HCT116 (cell line): ENCODE data around the gene UBE4A. TPM values are rescaled to one million over a fixed set of nuclear protein-coding genes. Genes with fewer than 3 reads are reported as not detected.
A peak's percentile ranks its signal among the peaks of the same experiment; 100 is the strongest.

ENCODE experiments used
- ATAC-seq: fragments of 200-7000 bp; cut with Tn5 transposase; 2 replicates; pipeline ENCODE4 v1.9.1; 2020; ENCODE audit warnings: mild to moderate bottlenecking, moderate library complexity
- BruUV-seq: library from RNA; stranded (reverse); fragments of 400-500 nt; replicated peaks from 2 replicates; lab custom pipeline; 2021; lab: Mats Ljungman, UMichigan
- CTCF ChIA-PET: fragments of 300-600 bp; sonication (Branson Sonifier 250); formaldehyde crosslinking; loops from one replicate; lab custom pipeline; 2021; ENCODE audit warnings: antibody characterized with exemption; lab: Charles Lee
- POLR2A ChIA-PET: fragments of 300-600, 350-600 bp; sonication (Branson Sonifier 250); formaldehyde crosslinking; loops from one replicate; lab custom pipeline; 2021; ENCODE audit warnings: antibody characterized with exemption; lab: Charles Lee
- RAD21 ChIA-PET, 2 experiments: fragments of 300-600 bp; sonication (Branson Sonifier 250); formaldehyde crosslinking; loops; one replicate each; lab custom pipeline; 2023; ENCODE audit warnings: low total read pairs in 2 of 2; ENCODE audit not compliant: uncharacterized antibody in 2 of 2, unreplicated experiment in 2 of 2, low non-redundant PET in 1 of 2; lab: Charles Lee
- DNase-seq: peaks from one replicate; pipeline ENCODE4 v3.0.0-alpha.2; 2010; ENCODE audit warnings: low read depth, low spot score
- H2AFZ ChIP-seq: fragments of 200-600 bp; shearing (Covaris generic), sonication (generic); 2 replicates; pipeline ENCODE4 v1.6.1; 2017; ENCODE audit warnings: low read depth, mixed run types, mixed read lengths, antibody characterized with exemption, low read length; ENCODE audit not compliant: poor library complexity, severe bottlenecking
- H3K27ac ChIP-seq: 2 replicates; pipeline ENCODE4 v1.5.1; 2012; ENCODE audit warnings: low read depth, low read length
- H3K27me3 ChIP-seq: fragments of 200-600 bp; sonication (generic); 2 replicates; pipeline ENCODE4 v1.6.1; 2016; ENCODE audit warnings: mixed run types, low read length, mixed read lengths; ENCODE audit not compliant: insufficient read depth
- H3K36me3 ChIP-seq, 2 experiments: fragments of 200-500 bp in 1 of 2; fragments of 200-600 bp in 1 of 2; sonication (Bioruptor generic) in 1 of 2; sonication (generic) in 1 of 2; 2 replicates each; pipeline versions ENCODE4 v1.5.1 to v1.6.1; 2014 to 2016; ENCODE audit warnings: low read length in 2 of 2, inconsistent platforms in 1 of 2, mixed read lengths in 1 of 2, mixed run types in 1 of 2; ENCODE audit not compliant: insufficient read depth in 2 of 2, control insufficient read depth in 1 of 2
- H3K4me1 ChIP-seq, 2 experiments: fragments of 200-600 bp in 1 of 2; sonication (generic) in 1 of 2; 2 replicates each; pipeline versions ENCODE4 v1.5.1 to v1.6.1; 2012 to 2017; ENCODE audit warnings: low read length in 2 of 2, inconsistent platforms in 1 of 2, mild to moderate bottlenecking in 1 of 2, mixed read lengths in 1 of 2, mixed run types in 1 of 2, moderate library complexity in 1 of 2; ENCODE audit not compliant: insufficient read depth in 2 of 2, control insufficient read depth in 1 of 2
- H3K4me2 ChIP-seq: fragments of 200-600 bp; sonication (generic); 2 replicates; pipeline ENCODE4 v1.6.1; 2017; ENCODE audit warnings: mixed run types, low read length, mixed read lengths
- H3K4me3 ChIP-seq, 2 experiments: fragments of 200-600 bp in 1 of 2; sonication (generic) in 1 of 2; replicated peaks in 1 of 2; 2 replicates each; pipeline ENCODE4 v1.5.1; 2011 to 2016; ENCODE audit warnings: low read length in 2 of 2, control low read depth in 1 of 2, low read depth in 1 of 2, mild to moderate bottlenecking in 1 of 2, mixed read lengths in 1 of 2, mixed run types in 1 of 2
- H3K79me2 ChIP-seq: fragments of 200-600 bp; sonication (generic); 2 replicates; pipeline ENCODE4 v1.6.1; 2017; ENCODE audit warnings: mild to moderate bottlenecking, mixed run types, low read length, moderate library complexity, mixed read lengths; ENCODE audit not compliant: insufficient read depth
- H3K9ac ChIP-seq: fragments of 200-600 bp; sonication (generic); 2 replicates; pipeline ENCODE4 v1.6.1; 2016; ENCODE audit warnings: low read length, mixed read lengths
- H3K9me2 ChIP-seq: fragments of 200-600 bp; sonication (generic), shearing (Covaris generic); 2 replicates; pipeline ENCODE4 v1.6.1; 2017; ENCODE audit warnings: mixed run types, mild to moderate bottlenecking, moderate library complexity; ENCODE audit not compliant: insufficient read depth
- H3K9me3 ChIP-seq, 2 experiments: fragments of 200-500 bp in 1 of 2; fragments of 200-600 bp in 1 of 2; sonication (Bioruptor generic) in 1 of 2; sonication (generic) in 1 of 2; 2 replicates each; pipeline ENCODE4 v1.6.1; 2014 to 2017; ENCODE audit warnings: low read length in 2 of 2, mixed read lengths in 2 of 2, inconsistent platforms in 1 of 2, low read depth in 1 of 2, mild to moderate bottlenecking in 1 of 2, mixed run types in 1 of 2, moderate library complexity in 1 of 2; ENCODE audit not compliant: control insufficient read depth in 1 of 2, insufficient read depth in 1 of 2
- H4K20me1 ChIP-seq: fragments of 200-600 bp; sonication (generic), shearing (Covaris generic); 2 replicates; pipeline ENCODE4 v1.6.1; 2017; ENCODE audit warnings: mixed run types, mild to moderate bottlenecking, moderate library complexity; ENCODE audit not compliant: insufficient read depth
- CBX3 ChIP-seq: IDR thresholded peaks from 2 replicates; pipeline ENCODE4 v1.6.1; 2012; ENCODE audit warnings: low read depth
- CEBPB ChIP-seq: IDR thresholded peaks from 2 replicates; pipeline ENCODE4 v1.6.1; 2012; ENCODE audit warnings: low read depth
- EGR1 ChIP-seq: IDR thresholded peaks from 2 replicates; pipeline ENCODE4 v1.6.1; 2012; ENCODE audit warnings: low read depth
- ELF1 ChIP-seq: IDR thresholded peaks from 2 replicates; pipeline ENCODE4 v1.6.1; 2012; ENCODE audit warnings: low read depth, borderline replicate concordance
- EZH2 ChIP-seq: fragments of 200-600 bp; sonication (generic); IDR thresholded peaks from 2 replicates; pipeline ENCODE4 v1.6.1; 2017; ENCODE audit warnings: antibody characterized with exemption, mixed run types
- EZH2phosphoT487 ChIP-seq: fragments of 200-600 bp; IDR thresholded peaks from 2 replicates; pipeline ENCODE4 v1.6.1; 2018; ENCODE audit warnings: antibody characterized with exemption, borderline replicate concordance
- FOSL1 ChIP-seq: IDR thresholded peaks from 2 replicates; pipeline ENCODE4 v1.6.1; 2012; ENCODE audit warnings: low read depth
- JUND ChIP-seq: IDR thresholded peaks from 2 replicates; pipeline ENCODE4 v1.6.1; 2012
- POLR2A ChIP-seq: IDR thresholded peaks from 2 replicates; pipeline ENCODE4 v1.7.0; 2011; ENCODE audit warnings: borderline replicate concordance; ENCODE audit not compliant: insufficient read depth, insufficient read length; ENCODE audit errors: extremely low read depth
- POLR2AphosphoS5 ChIP-seq: IDR thresholded peaks from 2 replicates; pipeline ENCODE4 v1.6.1; 2011; ENCODE audit warnings: mild to moderate bottlenecking, low read depth, low read length, moderate library complexity
- RAD21 ChIP-seq: IDR thresholded peaks from 2 replicates; pipeline ENCODE4 v1.6.1; 2012; ENCODE audit warnings: low read depth, mild to moderate bottlenecking
- SIN3A ChIP-seq: IDR thresholded peaks from 2 replicates; pipeline ENCODE4 v1.6.1; 2012; ENCODE audit warnings: low read depth
- SP1 ChIP-seq: IDR thresholded peaks from 2 replicates; pipeline ENCODE4 v1.6.1; 2012; ENCODE audit warnings: low read depth
- SRF ChIP-seq: IDR thresholded peaks from 2 replicates; pipeline ENCODE4 v1.6.1; 2012; ENCODE audit warnings: low read depth
- TCF7L2 ChIP-seq: IDR thresholded peaks from 2 replicates; pipeline ENCODE4 v1.7.0; 2011; ENCODE audit warnings: borderline replicate concordance, inconsistent platforms; ENCODE audit not compliant: insufficient read depth, insufficient read length; ENCODE audit errors: extremely low read depth
- YY1 ChIP-seq: IDR thresholded peaks from 2 replicates; pipeline ENCODE4 v1.6.1; 2011; ENCODE audit warnings: low read length, low read depth, moderate library complexity, mild to moderate bottlenecking; ENCODE audit not compliant: insufficient replicate concordance; ENCODE audit errors: extremely low read depth
- ZFX ChIP-seq: fragments of 450-650 bp; IDR thresholded peaks from 2 replicates; pipeline ENCODE4 v1.6.1; 2017
- ZNF274 ChIP-seq: fragments of 200-500 bp; sonication (Bioruptor generic); IDR thresholded peaks from 2 replicates; pipeline ENCODE4 v1.6.1; 2014; ENCODE audit warnings: mild to moderate bottlenecking, low read depth, low read length, inconsistent platforms
- intact Hi-C: fragments of 100-400 bp; cut with micrococcal nuclease; formaldehyde crosslinking; loops from 2 replicates; pipeline ENCODE4 v1.10.0; 2022
- total RNA-seq: library from RNA; stranded (reverse); gene quantifications from one replicate; pipeline ENCODE4 v1.2.1, GENCODE V29; 2021; ENCODE audit not compliant: unreplicated experiment
- TF ChIP-seq, protein P1 (sequence below): IDR thresholded peaks from 2 replicates; pipeline ENCODE4 v1.6.1; 2012; ENCODE audit warnings: low read depth
- TF ChIP-seq, protein P2 (sequence below): IDR thresholded peaks from 2 replicates; pipeline ENCODE4 v1.6.1; 2012
- TF ChIP-seq, protein P3 (sequence below): IDR thresholded peaks from 2 replicates; pipeline ENCODE4 v1.6.1; 2011; ENCODE audit warnings: mild to moderate bottlenecking, low read length, moderate library complexity; ENCODE audit not compliant: insufficient replicate concordance; ENCODE audit errors: extremely low read depth

The UBE4A gene
- total RNA-seq, 1 experiment from 2014 or later, result 49.9 TPM

DNA sequence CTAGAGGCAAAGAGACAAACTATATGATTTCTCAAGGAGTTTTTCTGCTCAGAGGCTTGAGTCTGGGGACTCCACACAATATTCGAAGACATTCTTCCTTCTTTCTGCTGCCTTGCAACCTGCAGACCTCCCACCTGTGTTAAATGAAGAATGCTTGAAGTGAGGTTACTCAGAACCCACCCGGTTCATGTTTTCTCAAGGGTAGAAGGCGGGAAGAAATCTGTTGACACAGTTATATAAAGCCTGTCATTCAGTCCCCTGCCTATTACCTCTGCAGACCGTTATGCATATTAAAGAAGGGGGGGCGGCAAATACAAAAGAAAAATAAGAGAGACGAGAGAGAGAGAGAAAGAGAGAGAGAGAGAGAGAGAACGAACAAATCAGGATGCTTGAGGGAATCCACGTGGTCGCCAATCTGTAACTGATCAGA lies 74.7 kb downstream of the UBE4A start (continued):
- TF ChIP-seq, protein P1, sequence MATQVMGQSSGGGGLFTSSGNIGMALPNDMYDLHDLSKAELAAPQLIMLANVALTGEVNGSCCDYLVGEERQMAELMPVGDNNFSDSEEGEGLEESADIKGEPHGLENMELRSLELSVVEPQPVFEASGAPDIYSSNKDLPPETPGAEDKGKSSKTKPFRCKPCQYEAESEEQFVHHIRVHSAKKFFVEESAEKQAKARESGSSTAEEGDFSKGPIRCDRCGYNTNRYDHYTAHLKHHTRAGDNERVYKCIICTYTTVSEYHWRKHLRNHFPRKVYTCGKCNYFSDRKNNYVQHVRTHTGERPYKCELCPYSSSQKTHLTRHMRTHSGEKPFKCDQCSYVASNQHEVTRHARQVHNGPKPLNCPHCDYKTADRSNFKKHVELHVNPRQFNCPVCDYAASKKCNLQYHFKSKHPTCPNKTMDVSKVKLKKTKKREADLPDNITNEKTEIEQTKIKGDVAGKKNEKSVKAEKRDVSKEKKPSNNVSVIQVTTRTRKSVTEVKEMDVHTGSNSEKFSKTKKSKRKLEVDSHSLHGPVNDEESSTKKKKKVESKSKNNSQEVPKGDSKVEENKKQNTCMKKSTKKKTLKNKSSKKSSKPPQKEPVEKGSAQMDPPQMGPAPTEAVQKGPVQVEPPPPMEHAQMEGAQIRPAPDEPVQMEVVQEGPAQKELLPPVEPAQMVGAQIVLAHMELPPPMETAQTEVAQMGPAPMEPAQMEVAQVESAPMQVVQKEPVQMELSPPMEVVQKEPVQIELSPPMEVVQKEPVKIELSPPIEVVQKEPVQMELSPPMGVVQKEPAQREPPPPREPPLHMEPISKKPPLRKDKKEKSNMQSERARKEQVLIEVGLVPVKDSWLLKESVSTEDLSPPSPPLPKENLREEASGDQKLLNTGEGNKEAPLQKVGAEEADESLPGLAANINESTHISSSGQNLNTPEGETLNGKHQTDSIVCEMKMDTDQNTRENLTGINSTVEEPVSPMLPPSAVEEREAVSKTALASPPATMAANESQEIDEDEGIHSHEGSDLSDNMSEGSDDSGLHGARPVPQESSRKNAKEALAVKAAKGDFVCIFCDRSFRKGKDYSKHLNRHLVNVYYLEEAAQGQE, result no peak
- no peak for TF ChIP-seq RAD21
- no peak for TF ChIP-seq SP1
- TF ChIP-seq POLR2AphosphoS5, result no peak
- no peak for TF ChIP-seq TCF7L2
- no peak for TF ChIP-seq EZH2
- no peak for TF ChIP-seq CEBPB
- TF ChIP-seq SIN3A, result no peak
- TF ChIP-seq FOSL1, result no peak
- no peak for TF ChIP-seq CBX3
- TF ChIP-seq ZFX, result no peak

DNA sequence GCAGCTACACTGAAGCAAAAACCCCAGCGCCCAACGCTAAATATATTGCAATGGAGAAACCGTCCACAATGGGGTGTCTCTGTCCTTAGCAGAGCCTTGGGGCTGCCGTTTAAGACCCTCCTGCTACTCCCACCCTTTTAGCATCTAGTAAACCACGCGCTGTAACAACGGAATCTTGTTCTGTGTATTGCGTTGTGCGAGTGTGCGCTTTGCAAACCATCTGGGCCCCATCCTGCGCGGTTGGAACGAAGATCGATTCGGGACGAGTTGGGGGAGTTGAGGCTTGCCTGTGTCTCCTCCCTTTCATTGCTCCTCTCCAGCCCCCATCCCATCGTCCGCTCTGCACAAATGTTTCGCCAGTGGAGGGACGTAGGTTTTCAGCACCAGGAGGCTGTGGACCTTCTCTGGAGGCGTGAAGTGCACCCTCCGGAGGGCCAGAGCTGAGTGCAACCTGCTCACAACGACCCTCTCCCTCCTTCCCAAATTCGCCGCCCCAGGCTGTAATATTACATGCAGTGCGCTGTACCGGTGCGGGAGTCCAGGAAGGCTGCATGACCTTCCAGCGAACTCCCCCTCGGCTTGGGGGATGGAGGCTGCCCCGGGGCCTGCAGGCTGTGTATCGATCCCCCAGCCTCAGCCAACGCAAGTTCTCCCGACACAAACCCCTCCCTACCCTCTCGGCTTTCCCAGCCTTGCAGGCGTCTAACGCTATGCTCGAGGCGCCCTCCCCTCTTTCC lies 75.3 kb downstream of the UBE4A start:
- peaks cover 16 to 30% of the 10 kb centered on the region in 2 experiments for H3K4me1 ChIP-seq
- ChIA-PET CTCF (interaction anchor here (1.4 kb wide), 1 partner anchor 14 kb away, joined by 3 read pairs; no protein-coding TSS in a partner anchor), POLR2A (no interaction called here), RAD21 (no interaction called here)
- peak overlapping the region; percentile 79 for H3K9ac ChIP-seq
- peaks cover 5% of the 10 kb centered on the region; the same call in 1 of the 2 replicates for H4K20me1 ChIP-seq
- no peaks in the 10 kb centered on the region for H3K9me2 ChIP-seq
- peak overlapping the region; percentile 79 for H2AFZ ChIP-seq
- H3K27ac ChIP-seq, result peak overlapping the region; percentile 89
- H3K4me2 ChIP-seq, result peak overlapping the region; percentile 93
- intact Hi-C loops, result no loop called here
- no peaks in the 10 kb centered on the region for H3K36me3 ChIP-seq
- no peaks in the 10 kb centered on the region for H3K9me3 ChIP-seq
- H3K27me3 ChIP-seq, result no peaks in the 10 kb centered on the region
- DNase-seq (no peak), ATAC-seq (0 out of 2 replicates have a peak, but pooled peaks have one; percentile 1)
- H3K4me3 ChIP-seq, result peak overlapping the region; percentile 69 to 73
- peaks cover 32% of the 10 kb centered on the region for H3K79me2 ChIP-seq
- BruUV-seq, result no TSS peak
- TF ChIP-seq ZFX (no peak), EZH2 (no peak), YY1 (no peak), FOSL1 (no peak), POLR2AphosphoS5 (no peak), SIN3A (no peak), CBX3 (no peak), ZNF274 (no peak), ELF1 (no peak), SP1 (no peak), SRF (no peak), CEBPB (no peak), POLR2A (no peak), JUND (no peak), EGR1 (no peak), EZH2phosphoT487 (no peak)
- TF ChIP-seq, protein P2, sequence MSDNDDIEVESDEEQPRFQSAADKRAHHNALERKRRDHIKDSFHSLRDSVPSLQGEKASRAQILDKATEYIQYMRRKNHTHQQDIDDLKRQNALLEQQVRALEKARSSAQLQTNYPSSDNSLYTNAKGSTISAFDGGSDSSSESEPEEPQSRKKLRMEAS, result no peak
- TF ChIP-seq, protein P3, sequence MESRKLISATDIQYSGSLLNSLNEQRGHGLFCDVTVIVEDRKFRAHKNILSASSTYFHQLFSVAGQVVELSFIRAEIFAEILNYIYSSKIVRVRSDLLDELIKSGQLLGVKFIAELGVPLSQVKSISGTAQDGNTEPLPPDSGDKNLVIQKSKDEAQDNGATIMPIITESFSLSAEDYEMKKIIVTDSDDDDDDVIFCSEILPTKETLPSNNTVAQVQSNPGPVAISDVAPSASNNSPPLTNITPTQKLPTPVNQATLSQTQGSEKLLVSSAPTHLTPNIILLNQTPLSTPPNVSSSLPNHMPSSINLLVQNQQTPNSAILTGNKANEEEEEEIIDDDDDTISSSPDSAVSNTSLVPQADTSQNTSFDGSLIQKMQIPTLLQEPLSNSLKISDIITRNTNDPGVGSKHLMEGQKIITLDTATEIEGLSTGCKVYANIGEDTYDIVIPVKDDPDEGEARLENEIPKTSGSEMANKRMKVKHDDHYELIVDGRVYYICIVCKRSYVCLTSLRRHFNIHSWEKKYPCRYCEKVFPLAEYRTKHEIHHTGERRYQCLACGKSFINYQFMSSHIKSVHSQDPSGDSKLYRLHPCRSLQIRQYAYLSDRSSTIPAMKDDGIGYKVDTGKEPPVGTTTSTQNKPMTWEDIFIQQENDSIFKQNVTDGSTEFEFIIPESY, result no peak
